ENCODE results near the gene L1TD1.
"Not testable (repeated sequence)": the region's sequence is repeated elsewhere in the genome, so short reads cannot be mapped to it uniquely, and the experiment has no call there.

The L1TD1 gene

GRCh38 chr1:62194651-62195544 is at the start of gene L1TD1:
Gene L1TD1, plus strand, starts transcription at chr1:62194849. Its CDS starts 11,780 bp downstream, at chr1:62206629.
- FAIRE-seq: no peak

- FAIRE-seq: no peak
Observed at GRCh38 chr1:62159940-62160348, 34.7 kb upstream of the L1TD1 start.

- FAIRE-seq: no peak
Observed at GRCh38 chr1:62161711-62162110, 32.9 kb upstream of the L1TD1 start.

- not testable (repeated sequence) for FAIRE-seq
Observed at GRCh38 chr1:62170380-62170779, 24.3 kb upstream of the L1TD1 start.

- FAIRE-seq: peak; percentile 83
Observed at GRCh38 chr1:62175568-62176179, 19.0 kb upstream of the L1TD1 start.

- FAIRE-seq: no peak
Observed at GRCh38 chr1:62176597-62177312, 17.9 kb upstream of the L1TD1 start.

GRCh38 chr1:62177621-62178020 is 17.0 kb upstream of the L1TD1 start:
- no peak for FAIRE-seq

GRCh38 chr1:62178372-62178771 is 16.3 kb upstream of the L1TD1 start:
- no peak for FAIRE-seq

GRCh38 chr1:62180054-62180453 is 14.6 kb upstream of the L1TD1 start:
- not testable (repeated sequence) for FAIRE-seq

- no peak for FAIRE-seq
Observed at GRCh38 chr1:62180639-62181038, 14.0 kb upstream of the L1TD1 start.

GRCh38 chr1:62181532-62181931 is 13.1 kb upstream of the L1TD1 start:
- FAIRE-seq: no peak

GRCh38 chr1:62182157-62182556 is 12.5 kb upstream of the L1TD1 start:
- FAIRE-seq: not testable (repeated sequence)

GRCh38 chr1:62183164-62184020 is 11.3 kb upstream of the L1TD1 start:
- not testable (repeated sequence) for FAIRE-seq

- FAIRE-seq: no peak
Observed at GRCh38 chr1:62184336-62184735, 10.3 kb upstream of the L1TD1 start.

- FAIRE-seq: not testable (repeated sequence)
Observed at GRCh38 chr1:62185233-62185632, 9.4 kb upstream of the L1TD1 start.

- no peak for FAIRE-seq
Observed at GRCh38 chr1:62185677-62186076, 9.0 kb upstream of the L1TD1 start.

GRCh38 chr1:62187548-62187947 is 7.1 kb upstream of the L1TD1 start:
- FAIRE-seq: no peak

GRCh38 chr1:62188111-62188510 is 6.5 kb upstream of the L1TD1 start:
- no peak for FAIRE-seq

GRCh38 chr1:62196086-62196690 is 1.5 kb downstream of the L1TD1 start:
- FAIRE-seq: no peak

- no peak for FAIRE-seq
Observed at GRCh38 chr1:62198069-62198780, 3.6 kb downstream of the L1TD1 start.

GRCh38 chr1:62198781-62199125 is 4.1 kb downstream of the L1TD1 start:
- no peak for FAIRE-seq

- FAIRE-seq: no peak
Observed at GRCh38 chr1:62207187-62207586, 12.5 kb downstream of the L1TD1 start.
